Right atrium auricular region (tissue), 2 donors: ENCODE results near the gene KIRREL3. TPM values are rescaled to one million over a fixed set of nuclear protein-coding genes. Genes with fewer than 3 reads are reported as not detected.

Experiments
- DNase-seq: peaks from one replicate; pipeline ENCODE4 v3.0.0-alpha.2; 2019; ENCODE audit warnings: low spot score
- H3K27ac ChIP-seq, 2 donors: fragments of 200-600 bp; sonication (generic); 1 replicate in 1 of 2; 2 replicates in 1 of 2; pipeline ENCODE4 v1.5.1; 2016 to 2019
- H3K27me3 ChIP-seq, 2 donors: fragments of 200-600 bp; sonication (generic); one replicate each; pipeline versions ENCODE4 v1.5.1 to v1.6.0; 2017 to 2019
- H3K36me3 ChIP-seq: fragments of 200-600 bp; sonication (generic); one replicate; pipeline ENCODE4 v1.5.1; 2016
- H3K4me1 ChIP-seq, 2 donors: fragments of 200-600 bp; sonication (generic); one replicate each; pipeline versions ENCODE4 v1.5.1 to v1.6.0; 2017 to 2019
- H3K4me3 ChIP-seq, 2 donors: fragments of 200-600 bp; sonication (generic); 1 replicate in 1 of 2; 2 replicates in 1 of 2; pipeline ENCODE4 v1.5.1; 2017 to 2019; ENCODE audit warnings: mild to moderate bottlenecking in 1 of 2, moderate library complexity in 1 of 2
- H3K9me3 ChIP-seq, 2 donors: fragments of 200-600 bp; sonication (generic); one replicate each; pipeline ENCODE4 v1.5.1; 2019
- CTCF ChIP-seq, 2 donors: fragments of 200-600 bp; sonication (generic); IDR thresholded peaks; one replicate each; pipeline ENCODE4 v1.5.1; 2019; ENCODE audit warnings: antibody characterized with exemption in 2 of 2
- total RNA-seq, 2 donors: library from RNA; depleted of rRNA; stranded (reverse); fragments of >200 nt; gene quantifications; one replicate each; pipeline ENCODE4 v1.1.0, GENCODE V29; 2016

KIRREL3 gene
- total RNA-seq, 2 donors from 2014 or later, result 0.51 to 0.74 TPM

GRCh38 chr11:126918556-126918955, 82.0 kb downstream of the KIRREL3 start:
- Histone ChIP-seq H3K27me3 (no peaks in the 10 kb centered on the region), H3K9me3 (no peaks in the 10 kb centered on the region), H3K36me3 (no peaks in the 10 kb centered on the region), H3K4me1 (no peaks in the 10 kb centered on the region), H3K27ac (no peak overlapping the region), H3K4me3 (no peak overlapping the region)
- no peak for DNase-seq
- TF ChIP-seq CTCF (IDR thresholded peaks at IDR 0.05), result no peak

DNA sequence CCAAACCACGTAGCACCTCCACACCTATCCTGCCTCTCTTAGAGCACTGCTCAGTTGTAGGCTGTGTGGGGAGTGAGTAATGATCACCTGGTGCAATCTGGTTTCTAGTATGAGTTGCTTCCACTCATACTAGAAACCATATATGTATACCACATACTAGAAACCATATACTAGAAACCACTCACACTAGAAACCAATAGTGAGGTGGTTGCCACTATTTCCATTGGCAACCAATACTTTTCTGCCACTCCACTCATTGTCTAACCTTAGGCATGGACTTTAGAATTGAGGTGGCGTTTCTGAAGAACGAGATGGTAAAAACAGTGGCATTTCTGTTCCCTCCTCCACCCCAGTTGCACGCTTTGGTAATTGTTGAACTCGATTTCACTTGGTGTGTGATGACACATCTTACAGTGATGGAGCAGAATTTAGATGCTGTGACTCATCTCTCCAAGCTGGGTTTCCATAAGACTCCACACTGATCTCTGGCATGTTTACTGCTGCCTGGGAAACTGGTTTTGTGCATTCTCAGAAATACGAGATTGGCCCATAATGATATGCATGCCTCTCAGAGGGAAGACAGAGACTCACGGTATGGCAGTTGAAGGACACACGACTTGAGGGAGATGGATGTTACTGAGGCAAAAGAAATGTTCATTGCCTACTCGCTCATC, 82.9 kb downstream of the KIRREL3 start:
- H3K9me3 ChIP-seq, result no peaks in the 10 kb centered on the region
- no peaks in the 10 kb centered on the region for H3K36me3 ChIP-seq
- no peak overlapping the region for H3K4me3 ChIP-seq
- H3K27ac ChIP-seq, result no peak overlapping the region
- no peak for DNase-seq
- no peaks in the 10 kb centered on the region for H3K27me3 ChIP-seq
- no peak for TF ChIP-seq CTCF (IDR thresholded peaks at IDR 0.05)
- no peaks in the 10 kb centered on the region for H3K4me1 ChIP-seq

GRCh38 chr11:126915430-126915829, 85.1 kb downstream of the KIRREL3 start:
- no peaks in the 10 kb centered on the region for H3K9me3 ChIP-seq
- no peak for TF ChIP-seq CTCF (IDR thresholded peaks at IDR 0.05)
- H3K4me1 ChIP-seq, result no peaks in the 10 kb centered on the region
- no peak for DNase-seq
- no peaks in the 10 kb centered on the region for H3K36me3 ChIP-seq
- no peaks in the 10 kb centered on the region for H3K27me3 ChIP-seq
- no peak overlapping the region for H3K27ac ChIP-seq
- H3K4me3 ChIP-seq, result no peak overlapping the region

DNA sequence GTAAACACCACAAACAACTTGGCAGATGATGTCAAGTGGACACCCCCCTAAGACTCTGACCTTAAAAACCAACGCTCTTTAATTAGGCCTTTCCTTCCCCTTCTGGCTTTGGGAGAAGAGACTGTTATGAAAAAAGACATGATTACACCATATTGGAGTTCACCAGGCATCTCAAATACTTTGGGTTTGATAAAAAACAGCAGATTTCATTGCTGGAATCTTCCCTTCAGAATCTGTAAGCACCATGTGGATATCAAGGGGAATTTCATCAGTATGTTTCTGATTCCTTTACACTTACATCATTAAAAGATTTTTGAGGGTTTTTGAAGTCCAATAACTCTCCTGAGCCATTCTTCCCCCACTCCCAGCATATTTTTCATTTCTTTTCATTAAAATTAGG, 85.6 kb downstream of the KIRREL3 start:
- no peak overlapping the region for H3K4me3 ChIP-seq
- no peak overlapping the region for H3K27ac ChIP-seq
- H3K4me1 ChIP-seq, result no peaks in the 10 kb centered on the region
- TF ChIP-seq CTCF (IDR thresholded peaks at IDR 0.05), result no peak
- DNase-seq, result no peak
- H3K27me3 ChIP-seq, result no peaks in the 10 kb centered on the region
- H3K36me3 ChIP-seq, result no peaks in the 10 kb centered on the region
- no peaks in the 10 kb centered on the region for H3K9me3 ChIP-seq

DNA sequence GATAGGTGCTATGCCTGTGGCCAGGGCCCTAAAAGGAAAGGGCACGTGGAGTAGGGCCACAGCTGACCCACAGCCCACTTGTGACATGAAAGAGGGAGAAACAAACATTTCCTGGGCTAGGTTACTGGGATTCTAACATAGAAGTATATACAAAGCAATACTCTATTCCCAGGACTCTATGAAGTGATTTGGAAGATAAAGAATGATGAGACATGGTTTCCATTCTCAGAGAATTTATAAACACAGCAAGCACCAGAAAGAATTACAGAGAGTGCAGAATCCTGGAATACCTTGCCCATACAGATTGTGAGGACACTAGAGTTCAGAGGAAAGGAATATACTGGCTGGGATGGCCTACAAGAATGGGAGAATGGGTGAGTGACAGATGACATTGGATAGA, 86.4 kb downstream of the KIRREL3 start:
- no peaks in the 10 kb centered on the region for H3K36me3 ChIP-seq
- no peaks in the 10 kb centered on the region for H3K4me1 ChIP-seq
- no peak for DNase-seq
- H3K27ac ChIP-seq, result no peak overlapping the region
- H3K27me3 ChIP-seq, result no peaks in the 10 kb centered on the region
- TF ChIP-seq CTCF (IDR thresholded peaks at IDR 0.05), result no peak
- no peak overlapping the region for H3K4me3 ChIP-seq
- no peaks in the 10 kb centered on the region for H3K9me3 ChIP-seq

DNA sequence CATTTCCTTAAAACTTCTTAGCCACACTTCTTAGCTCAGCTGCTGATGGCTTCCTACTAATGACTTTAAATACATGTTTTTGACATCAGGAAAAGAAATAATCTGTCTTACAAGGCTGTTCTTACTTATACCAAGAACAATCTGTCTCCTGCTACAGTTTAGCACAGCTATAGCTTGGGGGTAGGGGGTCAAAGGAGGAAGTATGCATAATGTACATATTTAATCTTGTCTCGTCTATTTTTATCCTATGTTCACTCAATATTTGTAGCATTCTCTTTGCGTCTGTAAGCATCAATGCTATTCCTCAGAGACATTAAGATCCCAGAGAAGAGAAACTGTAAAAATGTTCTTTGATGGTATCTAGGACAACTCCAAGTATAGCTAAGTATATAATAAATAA, 96.0 kb downstream of the KIRREL3 start:
- Histone ChIP-seq H3K27ac (no peak overlapping the region), H3K4me3 (no peak overlapping the region), H3K4me1 (no peaks in the 10 kb centered on the region), H3K27me3 (no peaks in the 10 kb centered on the region), H3K9me3 (no peaks in the 10 kb centered on the region), H3K36me3 (no peaks in the 10 kb centered on the region)
- TF ChIP-seq CTCF (IDR thresholded peaks at IDR 0.05), result no peak
- no peak for DNase-seq
